Stimulated activated CD8-positive, alpha-beta memory T cell treated with anti-CD3 and anti-CD28 coated beads, Interleukin-4, amount 100 ng/mL, for 1 hour (primary cell): ENCODE results near the gene NRM.
A peak's percentile ranks its signal among the peaks of the same experiment; 100 is the strongest.

ENCODE experiments used
- DNase-seq, 2 donors: peaks; one replicate each; pipeline ENCODE4 v3.0.0-alpha.2; 2020; ENCODE audit warnings: low read depth in 2 of 2, low spot score in 1 of 2

The NRM gene

GRCh38 chr6:30689022-30689865 is 1.5 kb downstream of the NRM start:
- no peak for DNase-seq

DNA sequence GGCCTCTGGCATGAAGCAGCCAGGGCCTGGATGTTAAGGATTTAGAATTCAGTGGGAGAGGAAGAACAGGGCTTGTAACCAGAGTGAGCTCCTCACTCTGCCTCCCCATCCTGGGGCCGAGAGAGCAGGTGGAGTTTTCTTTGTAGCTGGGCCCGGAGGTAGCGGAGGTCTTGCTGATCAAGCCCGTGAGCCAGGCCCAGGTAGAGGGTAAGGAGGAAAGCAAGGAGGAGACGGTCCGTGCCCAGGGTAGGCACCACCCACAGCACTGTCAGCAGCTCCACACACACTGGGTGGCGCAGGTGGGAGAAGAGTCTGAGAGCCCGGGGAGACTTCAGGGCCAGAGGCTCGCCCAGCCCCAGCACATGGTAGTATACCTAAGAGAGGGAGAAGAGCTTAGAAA is 2.2 kb downstream of the NRM start:
- no peak for DNase-seq

- DNase-seq, result no peak
These were observed 2.9 kb downstream of the NRM start for GRCh38 chr6:30687659-30688431.

- DNase-seq, result peak in 1 of 2 donors; percentile 53
These were observed 3.7 kb downstream of the NRM start for GRCh38 chr6:30686908-30687658.

DNA sequence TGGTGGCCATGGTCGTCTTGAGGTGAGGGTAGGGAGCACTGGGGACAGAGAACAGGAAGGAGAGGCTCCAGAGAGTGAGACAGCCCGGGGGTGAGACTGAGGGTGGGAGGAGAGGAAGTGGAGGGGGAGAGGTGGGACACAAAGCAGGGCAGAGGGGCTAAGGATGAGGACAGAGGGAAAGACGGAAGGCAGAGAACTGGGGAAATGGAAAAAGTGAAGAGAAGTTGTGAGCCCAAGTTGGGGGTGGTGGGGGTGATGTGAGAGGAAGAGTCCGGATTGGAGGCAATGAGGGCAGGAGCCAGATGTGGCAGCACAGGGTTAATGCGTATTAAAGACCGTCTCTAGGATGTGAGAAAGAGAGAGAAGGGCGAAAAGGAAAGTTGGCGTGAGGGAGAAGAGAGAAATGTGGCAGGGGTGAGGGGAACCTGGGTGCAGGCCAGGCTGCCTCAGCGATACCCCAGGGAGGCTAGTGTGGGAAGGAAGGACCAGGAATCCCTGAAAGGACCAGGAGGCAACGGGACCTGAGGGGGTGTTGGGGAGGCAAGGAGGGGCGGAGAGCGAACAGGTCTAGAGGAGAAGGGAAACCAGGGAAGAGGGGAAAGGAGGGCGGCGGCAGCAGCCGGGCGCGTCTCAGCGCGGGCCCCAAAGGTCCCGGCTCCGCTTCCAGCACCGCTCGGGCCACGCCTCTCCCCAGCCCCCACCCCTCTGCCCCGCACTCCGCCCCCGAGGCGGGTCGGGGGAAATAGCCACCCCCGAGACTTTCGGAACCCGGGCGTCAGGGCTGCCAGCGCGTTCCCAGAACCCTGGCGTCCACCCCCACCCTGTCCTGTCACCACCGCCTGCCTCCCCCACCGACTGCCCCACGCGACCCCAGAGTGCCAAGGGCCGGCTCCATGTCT is 4.5 kb downstream of the NRM start, which contains the start of gene PPP1R18:
TSS of gene PPP1R18 (minus strand) at position 637 of the 899 bp plus-strand sequence. CDS start at position 10, 627 bp downstream.
- peak in 1 of 2 donors; percentile 70 for DNase-seq

DNA sequence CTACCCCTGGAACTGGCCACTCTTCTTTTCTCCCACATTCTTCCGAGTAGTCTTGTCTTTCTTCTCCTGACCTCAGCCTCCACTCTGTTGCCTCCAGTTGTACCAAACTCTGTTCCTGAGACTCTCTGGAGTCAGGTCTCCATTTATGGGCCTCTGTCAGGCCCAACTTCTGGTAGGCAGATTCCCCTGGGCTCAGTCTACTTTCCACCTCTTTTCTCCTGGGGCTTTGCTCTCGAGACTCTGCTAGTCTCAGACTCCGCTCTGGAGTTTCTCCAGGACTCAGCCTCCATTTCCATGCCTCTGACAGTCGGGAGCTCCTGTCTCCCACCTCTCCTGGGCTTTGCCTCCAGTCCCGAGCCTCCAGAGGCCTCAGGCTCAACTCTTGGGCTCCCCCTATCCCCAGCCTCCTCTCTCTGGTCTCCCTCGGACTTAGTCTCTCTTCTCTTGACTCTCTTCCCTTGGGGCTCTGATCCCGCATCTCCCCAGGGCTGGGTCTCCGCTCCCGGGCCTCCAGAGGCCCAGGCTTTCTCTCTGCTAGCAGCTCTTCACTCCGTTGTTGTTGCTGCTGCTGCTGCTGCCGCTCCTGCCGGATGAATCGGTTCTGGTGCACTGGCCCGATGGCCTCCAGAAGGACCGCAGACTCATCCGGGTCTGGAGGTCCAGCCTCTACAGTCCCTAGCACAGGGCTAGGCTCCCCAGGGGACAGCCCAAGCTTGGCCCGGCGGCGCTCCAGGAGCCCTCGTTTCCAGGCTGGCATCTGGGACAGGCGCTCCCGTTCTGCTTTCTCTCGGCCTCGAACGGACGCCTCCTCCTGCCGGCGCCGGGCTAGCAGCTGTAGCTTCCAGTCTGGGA is 5.4 kb downstream of the NRM start:
- no peak for DNase-seq

- peak in 1 of 2 donors; percentile 31 for DNase-seq
These were observed 6.2 kb downstream of the NRM start for GRCh38 chr6:30684386-30685156.

- DNase-seq, result no peak
These were observed 6.8 kb downstream of the NRM start for GRCh38 chr6:30683980-30684338.

GRCh38 chr6:30683183-30683979 is 7.4 kb downstream of the NRM start:
- no peak for DNase-seq

GRCh38 chr6:30682143-30683117 is 8.4 kb downstream of the NRM start:
- peak; percentile 74 for DNase-seq

DNA sequence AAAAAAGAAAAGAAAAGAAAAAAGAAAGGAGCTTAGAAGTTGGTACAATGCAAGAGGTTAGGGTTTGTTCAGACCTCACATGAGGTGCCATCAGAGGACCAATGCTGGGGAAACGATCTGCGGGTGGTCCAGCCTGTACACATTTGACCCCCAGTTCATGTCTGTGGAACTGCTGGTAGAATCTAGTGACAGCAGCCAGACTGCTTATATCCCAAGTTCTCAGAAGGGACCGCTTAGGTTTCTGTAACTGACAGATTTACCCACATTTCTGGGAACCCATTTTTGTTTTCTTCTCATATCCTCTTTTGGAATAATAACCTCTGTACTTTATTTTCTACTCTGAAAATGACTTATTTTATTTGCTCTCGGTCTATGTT is 9.0 kb downstream of the NRM start:
- DNase-seq, result no peak

- no peak for DNase-seq
These were observed 10.8 kb downstream of the NRM start for GRCh38 chr6:30679765-30680535.

GRCh38 chr6:30678964-30679726 is 11.6 kb downstream of the NRM start:
- peak; percentile 86 to 88 for DNase-seq

- DNase-seq, result no peak
These were observed 14.0 kb downstream of the NRM start for GRCh38 chr6:30676660-30677285.
